Measurements from ENCODE around the gene DNM3. TPM values are rescaled to one million over a fixed set of nuclear protein-coding genes. Genes with fewer than 3 reads are reported as not detected.

Gene DNM3
- total and polyA plus RNA-seq, 5 donors from 2014 or later = 0.76 to 5.5 (median 1.6) TPM

- H3K27ac Mint-ChIP-seq = no peak overlapping the region
- Histone ChIP-seq H3K4me1 (ENCODE audit: control insufficient read depth, insufficient read depth, low read length, poor library complexity, severe bottlenecking) (no peaks in the 10 kb centered on the region), H3K9me3 (ENCODE audit: control insufficient read depth in 2 of 2, low read length in 2 of 2) (no peaks in the 10 kb centered on the region), H3K4me3 (ENCODE audit: low read depth, low read length) (no peak overlapping the region), H3K27ac (ENCODE audit: insufficient read depth, low read length, poor library complexity, severe bottlenecking) (no peak overlapping the region), H3K36me3 (ENCODE audit: control insufficient read depth, insufficient read depth, low read length) (no peaks in the 10 kb centered on the region), H3K27me3 (ENCODE audit: control insufficient read depth, insufficient read depth, low read length) (no peaks in the 10 kb centered on the region)
- H3K4me1 Mint-ChIP-seq = peaks cover 0 to 4% (median under 1%) of the 10 kb centered on the region in 4 donors
- H3K4me3 Mint-ChIP-seq = no peak overlapping the region
- ATAC-seq (ENCODE audit: low read depth in 2 of 2) (no peak), DNase-seq (no peak)
- peaks cover 8% of the 10 kb centered on the region for H3K36me3 Mint-ChIP-seq
- H3K9me3 Mint-ChIP-seq = peaks cover 0 to 9% (median 2%) of the 10 kb centered on the region in 7 donors
- H3K27me3 Mint-ChIP-seq = peaks cover 7% of the 10 kb centered on the region
Measured at GRCh38 chr1:171922999-171923398, 81.7 kb downstream of the DNM3 start.

GRCh38 chr1:171929121-171929520 lies 87.8 kb downstream of the DNM3 start:
- Mint-ChIP-seq H3K9me3 (peaks cover 0 to 9% (median 2%) of the 10 kb centered on the region in 7 donors), H3K36me3 (peaks cover 3% of the 10 kb centered on the region), H3K4me1 (peaks cover 0 to 4% (median under 1%) of the 10 kb centered on the region in 4 donors), H3K27ac (no peak overlapping the region), H3K27me3 (peaks cover 7% of the 10 kb centered on the region), H3K4me3 (no peak overlapping the region)
- DNase-seq (no peak), ATAC-seq (ENCODE audit: low read depth in 2 of 2) (no peak)
- Histone ChIP-seq H3K4me1 (ENCODE audit: control insufficient read depth, insufficient read depth, low read length, poor library complexity, severe bottlenecking) (no peaks in the 10 kb centered on the region), H3K36me3 (ENCODE audit: control insufficient read depth, insufficient read depth, low read length) (no peaks in the 10 kb centered on the region), H3K9me3 (ENCODE audit: control insufficient read depth in 2 of 2, low read length in 2 of 2) (no peaks in the 10 kb centered on the region), H3K4me3 (ENCODE audit: low read depth, low read length) (no peak overlapping the region), H3K27ac (ENCODE audit: insufficient read depth, low read length, poor library complexity, severe bottlenecking) (no peak overlapping the region), H3K27me3 (ENCODE audit: control insufficient read depth, insufficient read depth, low read length) (no peaks in the 10 kb centered on the region)

GRCh38 chr1:171931752-171932151 lies 90.5 kb downstream of the DNM3 start:
- no peak for ATAC-seq (ENCODE audit: low read depth in 2 of 2)
- peaks cover 3% of the 10 kb centered on the region for H3K36me3 Mint-ChIP-seq

GRCh38 chr1:171934664-171935063 lies 93.4 kb downstream of the DNM3 start:
- H3K36me3 Mint-ChIP-seq = peaks cover 3% of the 10 kb centered on the region
- H3K27me3 ChIP-seq (ENCODE audit: control insufficient read depth, insufficient read depth, low read length) = no peaks in the 10 kb centered on the region
- H3K27me3 Mint-ChIP-seq = no peaks in the 10 kb centered on the region
- no peak overlapping the region for H3K27ac ChIP-seq (ENCODE audit: insufficient read depth, low read length, poor library complexity, severe bottlenecking)
- no peaks in the 10 kb centered on the region for H3K4me1 Mint-ChIP-seq
- no peak overlapping the region for H3K4me3 ChIP-seq (ENCODE audit: low read depth, low read length)
- H3K9me3 Mint-ChIP-seq = peaks cover 0 to 2% (median 0%) of the 10 kb centered on the region in 7 donors
- no peaks in the 10 kb centered on the region for H3K9me3 ChIP-seq (ENCODE audit: control insufficient read depth in 2 of 2, low read length in 2 of 2)
- H3K27ac Mint-ChIP-seq = no peak overlapping the region
- no peak overlapping the region for H3K4me3 Mint-ChIP-seq
- no peaks in the 10 kb centered on the region for H3K4me1 ChIP-seq (ENCODE audit: control insufficient read depth, insufficient read depth, low read length, poor library complexity, severe bottlenecking)
- DNase-seq (no peak), ATAC-seq (ENCODE audit: low read depth in 2 of 2) (no peak)
- H3K36me3 ChIP-seq (ENCODE audit: control insufficient read depth, insufficient read depth, low read length) = no peaks in the 10 kb centered on the region

More at GRCh38 chr1:171931752-171932151, 90.5 kb downstream of the DNM3 start:
- Mint-ChIP-seq H3K27ac (no peak overlapping the region), H3K9me3 (peaks cover 0 to 9% (median 0%) of the 10 kb centered on the region in 7 donors), H3K4me1 (peaks cover 0 to 2% (median 0%) of the 10 kb centered on the region in 4 donors), H3K27me3 (no peaks in the 10 kb centered on the region), H3K4me3 (no peak overlapping the region)
- no peaks in the 10 kb centered on the region for H3K4me1 ChIP-seq (ENCODE audit: control insufficient read depth, insufficient read depth, low read length, poor library complexity, severe bottlenecking)
- H3K27ac ChIP-seq (ENCODE audit: insufficient read depth, low read length, poor library complexity, severe bottlenecking) = no peak overlapping the region
- no peaks in the 10 kb centered on the region for H3K27me3 ChIP-seq (ENCODE audit: control insufficient read depth, insufficient read depth, low read length)
- H3K9me3 ChIP-seq (ENCODE audit: control insufficient read depth in 2 of 2, low read length in 2 of 2) = no peaks in the 10 kb centered on the region
- no peak for DNase-seq
- H3K4me3 ChIP-seq (ENCODE audit: low read depth, low read length) = no peak overlapping the region
- H3K36me3 ChIP-seq (ENCODE audit: control insufficient read depth, insufficient read depth, low read length) = no peaks in the 10 kb centered on the region

GRCh38 chr1:171935086-171935485 lies 93.8 kb downstream of the DNM3 start:
- Histone ChIP-seq H3K4me1 (ENCODE audit: control insufficient read depth, insufficient read depth, low read length, poor library complexity, severe bottlenecking) (no peaks in the 10 kb centered on the region), H3K4me3 (ENCODE audit: low read depth, low read length) (no peak overlapping the region), H3K27me3 (ENCODE audit: control insufficient read depth, insufficient read depth, low read length) (no peaks in the 10 kb centered on the region), H3K36me3 (ENCODE audit: control insufficient read depth, insufficient read depth, low read length) (no peaks in the 10 kb centered on the region), H3K27ac (ENCODE audit: insufficient read depth, low read length, poor library complexity, severe bottlenecking) (no peak overlapping the region), H3K9me3 (ENCODE audit: control insufficient read depth in 2 of 2, low read length in 2 of 2) (no peaks in the 10 kb centered on the region)
- H3K27me3 Mint-ChIP-seq = no peaks in the 10 kb centered on the region
- no peak overlapping the region for H3K4me3 Mint-ChIP-seq
- H3K4me1 Mint-ChIP-seq = no peaks in the 10 kb centered on the region
- no peak overlapping the region for H3K27ac Mint-ChIP-seq
- H3K9me3 Mint-ChIP-seq = peaks cover 0 to 2% (median 0%) of the 10 kb centered on the region in 7 donors
- peaks cover 3% of the 10 kb centered on the region for H3K36me3 Mint-ChIP-seq
- ATAC-seq (ENCODE audit: low read depth in 2 of 2) (no peak), DNase-seq (no peak)

- H3K4me3 ChIP-seq (ENCODE audit: low read depth, low read length) = no peak overlapping the region
- no peaks in the 10 kb centered on the region for H3K9me3 ChIP-seq (ENCODE audit: control insufficient read depth in 2 of 2, low read length in 2 of 2)
- no peaks in the 10 kb centered on the region for H3K4me1 Mint-ChIP-seq
- peaks cover 3% of the 10 kb centered on the region for H3K36me3 Mint-ChIP-seq
- no peak for DNase-seq
- no peak for ATAC-seq (ENCODE audit: low read depth in 2 of 2)
- H3K4me3 Mint-ChIP-seq = no peak overlapping the region
- no peak overlapping the region for H3K27ac ChIP-seq (ENCODE audit: insufficient read depth, low read length, poor library complexity, severe bottlenecking)
- no peaks in the 10 kb centered on the region for H3K4me1 ChIP-seq (ENCODE audit: control insufficient read depth, insufficient read depth, low read length, poor library complexity, severe bottlenecking)
- peaks cover 0 to under 1% (median 0%) of the 10 kb centered on the region in 7 donors for H3K9me3 Mint-ChIP-seq
- H3K36me3 ChIP-seq (ENCODE audit: control insufficient read depth, insufficient read depth, low read length) = no peaks in the 10 kb centered on the region
- no peak overlapping the region for H3K27ac Mint-ChIP-seq
- H3K27me3 ChIP-seq (ENCODE audit: control insufficient read depth, insufficient read depth, low read length) = no peaks in the 10 kb centered on the region
- no peaks in the 10 kb centered on the region for H3K27me3 Mint-ChIP-seq
Measured at GRCh38 chr1:171935664-171936063, 94.4 kb downstream of the DNM3 start.

GRCh38 chr1:171937938-171938337 lies 96.6 kb downstream of the DNM3 start:
- no peaks in the 10 kb centered on the region for H3K36me3 ChIP-seq (ENCODE audit: control insufficient read depth, insufficient read depth, low read length)
- DNase-seq (no peak), ATAC-seq (ENCODE audit: low read depth in 2 of 2) (no peak)
- Mint-ChIP-seq H3K4me1 (no peaks in the 10 kb centered on the region), H3K27me3 (no peaks in the 10 kb centered on the region), H3K4me3 (no peak overlapping the region), H3K36me3 (peaks cover 3% of the 10 kb centered on the region), H3K9me3 (peaks cover 0 to 3% (median 0%) of the 10 kb centered on the region in 7 donors), H3K27ac (no peak overlapping the region)
- H3K27ac ChIP-seq (ENCODE audit: insufficient read depth, low read length, poor library complexity, severe bottlenecking) = no peak overlapping the region
- H3K4me3 ChIP-seq (ENCODE audit: low read depth, low read length) = no peak overlapping the region
- no peaks in the 10 kb centered on the region for H3K9me3 ChIP-seq (ENCODE audit: control insufficient read depth in 2 of 2, low read length in 2 of 2)
- H3K4me1 ChIP-seq (ENCODE audit: control insufficient read depth, insufficient read depth, low read length, poor library complexity, severe bottlenecking) = no peaks in the 10 kb centered on the region
- no peaks in the 10 kb centered on the region for H3K27me3 ChIP-seq (ENCODE audit: control insufficient read depth, insufficient read depth, low read length)

GRCh38 chr1:171939740-171940139 lies 98.4 kb downstream of the DNM3 start:
- no peaks in the 10 kb centered on the region for H3K4me1 ChIP-seq (ENCODE audit: control insufficient read depth, insufficient read depth, low read length, poor library complexity, severe bottlenecking)

More at GRCh38 chr1:171939740-171940139, 98.4 kb downstream of the DNM3 start:
- Histone ChIP-seq H3K4me3 (ENCODE audit: low read depth, low read length) (no peak overlapping the region), H3K36me3 (ENCODE audit: control insufficient read depth, insufficient read depth, low read length) (no peaks in the 10 kb centered on the region), H3K27ac (ENCODE audit: insufficient read depth, low read length, poor library complexity, severe bottlenecking) (no peak overlapping the region), H3K9me3 (ENCODE audit: control insufficient read depth in 2 of 2, low read length in 2 of 2) (no peaks in the 10 kb centered on the region), H3K27me3 (ENCODE audit: control insufficient read depth, insufficient read depth, low read length) (no peaks in the 10 kb centered on the region)
- DNase-seq (no peak), ATAC-seq (ENCODE audit: low read depth in 2 of 2) (no peak)
- Mint-ChIP-seq H3K4me3 (no peak overlapping the region), H3K4me1 (no peaks in the 10 kb centered on the region), H3K27me3 (no peaks in the 10 kb centered on the region), H3K9me3 (peaks cover 0 to 3% (median 0%) of the 10 kb centered on the region in 7 donors), H3K36me3 (no peaks in the 10 kb centered on the region), H3K27ac (no peak overlapping the region)
